NCI-H1105 (cell line): ENCODE measurements around the gene OGA.
A peak's percentile ranks its signal among the peaks of the same experiment; 100 is the strongest.
"Not testable (repeated sequence)": the region's sequence is repeated elsewhere in the genome, so short reads cannot be mapped to it uniquely, and the experiment has no call there.

Source experiments
- DNase-seq: peaks from one replicate; lab custom pipeline; 2025; lab: John Stamatoyannopoulos, UW

OGA gene

DNA sequence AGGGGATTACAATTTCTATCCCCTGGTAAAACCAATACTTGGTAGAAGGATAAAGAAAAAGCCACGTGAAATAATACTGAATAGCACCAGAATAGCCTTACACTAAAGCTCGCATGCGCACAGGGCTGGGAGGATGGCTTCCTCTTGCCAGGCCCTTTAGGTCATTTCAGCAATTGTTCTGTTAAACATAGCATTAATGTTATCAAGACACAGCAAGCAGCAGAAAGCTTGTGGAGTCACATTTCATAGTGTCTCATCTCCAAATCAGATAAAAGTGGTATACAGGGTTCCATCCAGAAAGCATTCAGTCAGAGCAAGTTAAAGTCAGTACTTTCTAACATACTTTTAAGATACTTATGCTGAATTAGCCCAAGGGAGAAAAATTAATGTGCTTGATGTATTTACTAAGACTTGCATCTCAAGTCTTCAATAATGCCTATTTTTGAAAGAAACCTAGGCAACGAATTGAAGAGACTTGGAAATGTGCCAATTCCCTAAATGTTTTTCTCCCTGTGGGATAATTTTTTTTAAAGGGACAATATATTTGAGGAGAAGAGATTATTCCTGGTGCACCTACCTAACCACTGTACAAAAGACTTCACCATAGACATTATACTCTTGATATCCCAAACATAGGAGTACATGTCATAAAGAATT, 20.7 kb downstream of the OGA start:
- DNase-seq = no peak

DNA sequence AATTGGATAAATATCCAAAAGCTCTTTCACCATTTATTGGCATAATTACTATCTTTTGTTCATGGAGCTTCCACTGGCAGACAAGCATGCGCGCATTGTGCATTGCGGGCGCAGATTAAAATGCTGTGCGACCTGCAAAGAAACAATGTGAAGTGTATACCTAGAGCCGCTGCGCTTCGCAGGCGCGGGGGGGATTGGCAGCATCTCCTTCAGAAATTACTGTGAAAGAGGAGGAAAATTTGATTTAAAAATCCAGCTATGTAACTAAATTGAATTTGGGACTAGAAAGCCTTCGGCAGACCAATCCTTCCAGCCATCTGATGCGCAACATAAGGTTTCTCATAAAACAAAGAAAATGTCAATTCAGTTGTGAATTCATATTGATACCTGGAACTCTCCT, 24.7 kb downstream of the OGA start:
- no peak for DNase-seq

DNA sequence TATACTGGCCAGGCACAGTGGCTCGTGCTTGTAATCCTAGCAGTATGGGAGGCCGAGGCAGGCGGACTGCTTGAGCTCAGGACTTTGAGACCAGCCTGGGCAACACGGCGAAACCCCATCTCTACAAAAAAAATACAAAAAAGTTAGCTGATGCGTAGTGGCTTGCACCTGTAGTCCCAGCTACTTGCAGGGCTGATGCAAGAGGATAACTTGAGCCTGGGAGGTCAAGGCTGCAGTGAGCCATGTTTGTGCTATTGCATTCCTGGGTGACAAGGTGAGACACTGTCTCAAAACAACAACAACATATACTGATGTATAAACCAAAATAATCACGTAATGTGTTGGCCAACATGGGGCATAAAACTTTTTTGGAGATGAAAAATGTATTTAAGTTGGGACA, 28.6 kb downstream of the OGA start:
- no peak for DNase-seq

DNA sequence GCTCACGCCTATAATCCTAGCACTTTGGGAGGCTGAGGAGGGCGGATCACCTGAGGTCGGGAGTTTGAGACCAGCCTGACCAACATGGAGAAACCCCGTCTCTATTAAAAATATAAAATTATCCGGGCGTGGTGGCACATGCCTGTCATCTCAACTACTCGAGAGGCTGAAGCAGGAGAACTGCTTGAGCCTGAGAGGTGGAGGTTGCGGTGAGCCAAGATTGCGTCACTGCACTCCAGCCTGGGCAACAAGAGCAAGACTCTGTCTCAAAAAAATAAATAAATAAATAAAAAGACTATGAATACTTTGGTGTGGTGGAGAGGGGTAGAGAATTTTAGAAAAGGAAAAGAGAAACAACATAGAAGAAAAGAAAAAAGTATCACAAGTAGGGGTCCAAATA, 29.0 kb downstream of the OGA start:
- not testable (repeated sequence) for DNase-seq

DNA sequence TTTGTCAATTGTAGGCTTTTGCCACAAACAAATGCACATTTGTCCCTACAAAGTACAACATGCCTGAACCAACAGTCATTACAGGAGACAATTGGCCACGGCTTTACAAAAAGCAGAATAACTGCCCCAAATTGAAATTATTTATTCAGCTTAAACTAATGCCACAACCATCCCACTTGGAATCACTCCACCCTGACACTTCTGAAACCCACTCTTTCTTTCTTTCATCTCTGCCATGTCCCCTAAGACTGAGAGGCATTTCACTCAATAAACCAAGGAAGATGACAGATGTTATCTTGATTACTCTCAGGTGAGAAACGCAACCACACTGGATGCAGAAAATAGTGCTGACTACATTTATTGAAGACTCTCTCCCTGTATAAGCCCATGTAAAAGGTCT, 32.4 kb downstream of the OGA start:
- no peak for DNase-seq

DNA sequence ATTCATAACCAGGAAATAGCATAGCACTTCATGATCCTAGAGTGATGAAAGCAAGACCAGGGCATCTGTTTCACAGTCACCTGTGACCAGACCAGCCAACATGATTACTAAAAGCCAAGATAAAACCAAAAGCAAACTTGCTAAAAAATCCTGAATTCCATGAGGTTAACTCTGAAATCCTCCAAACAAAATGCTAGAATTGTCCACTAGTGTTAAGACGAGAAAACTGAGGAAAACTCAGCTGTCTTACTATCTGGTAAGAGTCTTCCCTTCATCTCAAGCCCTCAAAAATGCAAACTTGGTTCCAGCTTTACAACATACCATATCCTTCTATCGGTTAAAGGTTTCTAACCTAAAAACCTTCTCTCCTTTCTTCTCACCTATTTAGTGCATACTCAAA, 33.7 kb downstream of the OGA start:
- DNase-seq = no peak

- no peak for DNase-seq
Observed at GRCh38 chr10:101783736-101784118, 34.5 kb downstream of the OGA start.

GRCh38 chr10:101782811-101783735, 35.2 kb downstream of the OGA start, which contains the start of gene NPM3:
Gene NPM3, minus strand, starts transcription at chr10:101783446. Its CDS starts 56 bp downstream, at chr10:101783390.
- peak; percentile 59 for DNase-seq

GRCh38 chr10:101781984-101782810, 36.0 kb downstream of the OGA start:
- DNase-seq = no peak

- DNase-seq = no peak
Observed at GRCh38 chr10:101781655-101781983, 36.6 kb downstream of the OGA start.

DNA sequence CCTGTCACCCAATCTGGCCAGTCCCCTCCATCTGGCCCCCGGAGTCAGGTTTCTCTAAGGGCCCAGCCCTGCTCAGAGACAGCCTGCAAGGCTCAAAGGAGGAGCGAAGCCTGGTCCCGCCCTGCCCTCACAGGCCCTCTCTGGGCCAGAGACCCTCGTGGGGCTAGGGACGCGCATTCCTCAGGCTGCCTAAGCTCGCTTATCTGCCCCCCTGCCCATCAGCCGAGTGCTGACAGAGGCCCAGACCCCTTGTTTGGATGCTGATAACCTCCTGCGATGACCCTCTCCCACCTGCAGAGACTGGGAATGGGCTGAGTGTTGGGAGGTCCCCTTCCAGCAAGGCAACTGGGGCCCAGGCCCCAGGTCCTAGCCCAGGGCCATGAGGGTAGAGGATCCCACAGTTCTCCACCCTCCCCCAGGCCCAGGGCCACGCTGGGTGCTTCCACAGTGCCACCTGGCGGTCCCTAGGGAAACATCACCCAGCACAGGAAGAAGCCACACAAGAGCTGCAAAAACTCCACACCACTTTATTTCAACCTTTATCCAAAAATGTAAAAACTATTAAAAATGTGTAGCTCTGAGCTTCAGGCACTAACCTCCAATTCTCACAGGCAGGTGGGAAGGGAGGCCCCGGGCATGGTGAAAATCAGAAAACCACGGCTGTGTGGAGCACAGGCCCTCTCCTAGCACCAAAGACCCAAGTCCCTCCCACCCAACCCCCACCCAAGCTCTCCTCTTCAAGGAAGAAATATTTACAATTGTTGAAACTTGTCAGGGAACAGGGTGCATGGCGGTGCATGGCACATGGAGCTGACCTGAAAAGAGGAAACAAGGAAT, 37.2 kb downstream of the OGA start:
- DNase-seq = no peak

- DNase-seq = no peak
Observed at GRCh38 chr10:101780187-101780817, 37.9 kb downstream of the OGA start.

GRCh38 chr10:101779544-101780186, 38.6 kb downstream of the OGA start:
- DNase-seq = no peak

DNA sequence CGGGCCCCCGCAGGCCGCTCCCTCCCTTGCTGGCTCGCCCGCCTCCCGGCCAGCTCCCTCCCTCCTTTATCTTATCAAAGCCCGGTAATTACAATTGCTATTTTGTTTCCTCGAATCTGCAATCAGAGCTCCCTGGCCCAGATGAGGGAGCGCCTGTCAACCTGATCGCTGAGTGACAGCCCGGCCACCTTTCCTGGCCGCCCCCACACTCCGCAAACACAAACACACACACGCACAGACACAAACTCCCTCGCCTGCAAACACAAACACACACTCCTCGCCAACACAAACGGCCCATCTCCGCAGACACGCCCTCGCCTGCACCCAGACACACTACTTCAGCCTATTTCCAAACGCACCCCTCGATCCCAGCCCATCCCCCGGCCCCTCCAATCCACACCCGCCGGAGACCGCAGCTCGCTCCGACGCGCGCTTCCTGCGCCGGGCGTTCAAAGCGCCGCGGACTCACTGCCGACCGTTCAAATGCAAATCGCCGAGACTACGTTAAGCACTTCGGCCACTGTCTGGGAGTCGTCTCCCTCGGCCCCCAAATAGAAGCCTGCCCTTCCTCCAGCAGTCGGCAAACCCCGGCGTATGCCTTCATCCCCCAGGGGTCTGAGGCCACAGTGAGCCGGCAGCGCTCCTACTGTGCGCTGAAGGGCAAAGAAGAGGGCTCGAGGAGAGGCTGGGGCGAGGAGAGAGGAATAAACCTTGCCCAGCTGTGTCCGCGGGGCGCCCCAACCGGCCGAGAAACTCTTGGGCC, 39.3 kb downstream of the OGA start:
- no peak for DNase-seq

DNA sequence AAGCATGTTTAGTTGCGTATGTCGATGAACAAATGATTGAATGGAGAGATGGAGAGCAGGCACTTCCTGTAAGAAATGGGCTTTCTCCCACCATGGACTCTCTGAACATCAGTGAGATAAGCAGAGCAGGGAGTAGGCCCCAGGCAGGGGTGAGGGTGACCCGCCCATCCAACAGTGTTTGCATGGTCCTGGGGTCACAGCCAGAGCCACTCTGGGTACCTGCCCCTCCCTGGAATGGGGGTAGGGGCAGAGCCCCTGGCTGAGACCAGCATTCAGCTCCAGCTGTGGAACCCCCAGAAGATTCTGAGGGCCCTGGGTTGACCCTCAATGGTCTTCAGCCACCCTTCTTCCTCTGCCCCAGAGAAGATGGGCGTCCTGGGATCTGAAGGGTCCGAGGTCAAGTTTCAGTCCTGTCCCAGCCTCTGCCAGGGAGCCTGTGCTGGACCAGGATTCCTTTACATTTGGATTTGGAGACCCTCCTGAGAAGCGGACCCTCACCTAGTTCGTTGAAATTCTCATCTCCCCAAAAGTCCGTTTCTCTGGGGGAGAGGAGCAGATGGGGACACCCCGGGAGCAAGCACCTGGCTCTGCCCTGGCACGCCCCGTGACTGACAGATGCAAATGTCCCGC, 40.0 kb downstream of the OGA start:
- DNase-seq = no peak

- DNase-seq = no peak
Observed at GRCh38 chr10:101777619-101778145, 40.6 kb downstream of the OGA start.

GRCh38 chr10:101776161-101776817, 42.0 kb downstream of the OGA start:
- no peak for DNase-seq

DNA sequence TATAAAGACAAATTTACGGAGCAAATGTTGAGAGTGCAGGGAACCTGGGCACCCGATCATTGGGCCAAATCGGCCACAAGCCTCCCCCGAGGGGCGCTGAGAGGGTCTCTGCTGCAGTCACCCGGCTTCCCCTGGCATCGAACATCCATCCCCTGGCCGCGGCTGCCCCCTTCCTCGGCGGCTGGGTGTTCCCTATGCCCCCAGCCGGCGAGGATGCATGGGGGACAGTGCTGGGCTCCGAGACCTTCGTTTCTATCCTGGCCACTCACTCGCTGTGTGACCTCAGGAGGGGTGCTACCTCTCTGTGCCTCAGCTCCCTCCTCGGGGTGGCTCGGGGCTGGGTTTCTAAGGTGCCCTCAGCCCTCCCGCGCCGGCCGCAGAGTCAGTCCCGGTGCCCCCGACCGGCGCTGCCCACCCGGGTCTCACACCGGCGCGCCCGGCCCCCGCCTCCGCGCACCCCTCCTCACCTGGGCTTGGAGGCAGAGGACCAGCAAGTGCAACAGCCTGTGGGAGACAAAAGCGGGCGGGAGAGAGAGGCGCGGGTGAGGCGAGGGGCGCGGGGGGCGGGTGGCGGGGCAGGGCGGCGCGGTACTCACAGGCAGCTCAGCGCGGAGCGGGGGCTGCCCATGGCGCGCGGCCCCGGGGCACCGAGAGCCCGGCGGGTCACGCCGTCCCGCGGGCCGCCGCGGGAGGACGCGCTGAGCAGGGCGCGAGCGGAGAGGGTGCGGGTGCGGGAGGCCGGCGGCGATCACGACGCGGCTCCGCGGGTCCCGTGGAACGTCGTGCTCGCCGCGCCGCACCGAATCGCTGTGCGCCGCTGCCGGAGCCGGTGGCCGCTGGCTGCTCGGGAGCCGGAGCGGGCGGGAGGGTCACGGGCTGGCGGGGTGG, 42.7 kb downstream of the OGA start, which contains the start of gene FGF8:
FGF8 (minus strand) TSS at position 842 of the 888 bp plus-strand sequence; CDS start at position 628, 214 bp downstream.
- no peak for DNase-seq
